Measurements from ENCODE around the gene TMA7.

GRCh38 chr3:48470286-48470685 lies 30.2 kb downstream of the TMA7 start:
- no peak for TF ChIP-seq CTCF (IDR thresholded peaks at IDR 0.05; ENCODE audit: low read length)
- no peak for TF ChIP-seq EZH2 (IDR thresholded peaks at IDR 0.05; ENCODE audit: borderline replicate concordance, low read length)
